Trophoblast cell (in vitro differentiated cells and primary cell): ENCODE results near the gene PPM1N.

Source experiments
- DNase-seq, 2 donors: peaks; one replicate each; pipeline ENCODE4 v3.0.0-alpha.2; 2016
- H2AFZ ChIP-seq: 2 replicates; pipeline ENCODE4 v1.6.1; 2013; ENCODE audit warnings: low read length, moderate library complexity, mild to moderate bottlenecking; ENCODE audit not compliant: insufficient read depth, poor library complexity
- H2AK5ac ChIP-seq: 2 replicates; pipeline ENCODE4 v1.6.1; 2013; ENCODE audit warnings: mild to moderate bottlenecking, low read length
- H2BK120ac ChIP-seq: 2 replicates; pipeline ENCODE4 v1.6.1; 2013; ENCODE audit warnings: low read length, mild to moderate bottlenecking, moderate library complexity; ENCODE audit not compliant: insufficient read depth, poor library complexity
- H2BK12ac ChIP-seq: 2 replicates; pipeline ENCODE4 v1.6.1; 2013; ENCODE audit warnings: mild to moderate bottlenecking, low read length, moderate library complexity
- H2BK5ac ChIP-seq: 2 replicates; pipeline ENCODE4 v1.6.1; 2013; ENCODE audit warnings: low read length, low read depth, moderate library complexity, mild to moderate bottlenecking; ENCODE audit not compliant: poor library complexity
- H3K14ac ChIP-seq: 2 replicates; pipeline ENCODE4 v1.6.1; 2013; ENCODE audit warnings: mild to moderate bottlenecking, low read length
- H3K18ac ChIP-seq: 2 replicates; pipeline ENCODE4 v1.6.1; 2013; ENCODE audit warnings: mild to moderate bottlenecking, low read length
- H3K23ac ChIP-seq: 2 replicates; pipeline ENCODE4 v1.6.1; 2013; ENCODE audit warnings: low read length
- H3K27ac ChIP-seq: 2 replicates; pipeline ENCODE4 v1.5.1; 2013; ENCODE audit warnings: low read depth, mild to moderate bottlenecking, inconsistent platforms, low read length, moderate library complexity
- H3K27me3 ChIP-seq: 2 replicates; pipeline ENCODE4 v1.6.1; 2013; ENCODE audit warnings: inconsistent platforms, mild to moderate bottlenecking, low read length, moderate library complexity; ENCODE audit not compliant: insufficient read depth
- H3K36me3 ChIP-seq, 2 experiments: 1 replicate in 1 of 2; 2 replicates in 1 of 2; pipeline ENCODE4 v1.6.1; 2013; ENCODE audit warnings: low read length in 2 of 2, mild to moderate bottlenecking in 2 of 2, moderate library complexity in 1 of 2; ENCODE audit not compliant: insufficient read depth in 2 of 2, control insufficient read depth in 1 of 2
- H3K4ac ChIP-seq: 2 replicates; pipeline ENCODE4 v1.6.1; 2013; ENCODE audit warnings: low read depth, mild to moderate bottlenecking, low read length, moderate library complexity
- H3K4me1 ChIP-seq, 2 experiments: 1 replicate in 1 of 2; 2 replicates in 1 of 2; pipeline ENCODE4 v1.6.1; 2013; ENCODE audit warnings: low read length in 2 of 2, mild to moderate bottlenecking in 2 of 2, moderate library complexity in 1 of 2; ENCODE audit not compliant: insufficient read depth in 2 of 2, control insufficient read depth in 1 of 2
- H3K4me2 ChIP-seq: 2 replicates; pipeline ENCODE4 v1.6.1; 2013; ENCODE audit warnings: inconsistent platforms, mild to moderate bottlenecking, low read length, moderate library complexity
- H3K4me3 ChIP-seq: 2 replicates; pipeline ENCODE4 v1.5.1; 2013; ENCODE audit warnings: mild to moderate bottlenecking, low read depth, low read length, inconsistent platforms
- H3K79me1 ChIP-seq: one replicate; pipeline ENCODE4 v1.6.1; 2013; ENCODE audit warnings: low read length
- H3K79me2 ChIP-seq: 2 replicates; pipeline ENCODE4 v1.6.1; 2013; ENCODE audit warnings: low read length, mild to moderate bottlenecking; ENCODE audit not compliant: control insufficient read depth, insufficient read depth, poor library complexity
- H3K9ac ChIP-seq: 2 replicates; pipeline ENCODE4 v1.6.1; 2013; ENCODE audit warnings: mild to moderate bottlenecking, low read length
- H3K9me3 ChIP-seq: 2 replicates; pipeline ENCODE4 v1.6.1; 2013; ENCODE audit warnings: low read depth, mild to moderate bottlenecking, control low read depth, inconsistent platforms, low read length; ENCODE audit not compliant: insufficient read depth
- H4K12ac ChIP-seq: 2 replicates; pipeline ENCODE4 v1.6.1; 2013; ENCODE audit warnings: low read depth, mild to moderate bottlenecking, low read length, moderate library complexity
- H4K8ac ChIP-seq: 2 replicates; pipeline ENCODE4 v1.6.1; 2013; ENCODE audit warnings: low read depth, mild to moderate bottlenecking, low read length, moderate library complexity
- H4K91ac ChIP-seq: one replicate; pipeline ENCODE4 v1.6.1; 2013; ENCODE audit warnings: low read depth, mild to moderate bottlenecking, low read length, moderate library complexity
- WGBS: extraction: QIAGEN DNeasy Blood & Tissue Kit; methylation state at CpG from one replicate; pipeline ENCODE4 v1.1.7; 2013; ENCODE audit warnings: missing lambda C conversion rate; ENCODE audit not compliant: insufficient read length, insufficient coverage; ENCODE audit errors: extremely low coverage; 5-methylcytosine and 5-hydroxymethylcytosine counted together

PPM1N gene

DNA sequence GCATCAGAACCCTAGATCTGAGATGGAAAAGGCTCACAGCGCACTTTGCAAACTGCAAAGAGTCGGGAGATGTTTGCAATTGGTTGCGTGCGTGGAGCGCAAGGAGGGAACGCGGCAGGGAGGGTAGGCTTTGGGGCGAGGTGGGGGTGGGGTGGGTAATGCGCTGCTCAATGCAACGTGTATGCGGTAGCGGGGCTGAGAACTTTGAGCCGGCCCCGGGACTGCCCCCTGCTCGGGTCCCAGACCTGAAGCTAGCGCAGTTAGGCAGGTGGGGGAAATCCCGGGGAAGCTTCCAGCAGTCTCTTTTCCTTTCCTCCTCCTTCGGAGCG, 29.5 kb upstream of the PPM1N start:
- Histone ChIP-seq H3K79me2 (peaks cover 2% of the 10 kb centered on the region), H3K18ac (peak overlapping the region; percentile 17), H3K9ac (peak overlapping the region; percentile 76), H3K23ac (no peak overlapping the region), H2BK120ac (peak overlapping the region; percentile 53), H3K27ac (peak overlapping the region; percentile 26), H3K79me1 (peaks cover 9% of the 10 kb centered on the region), H3K27me3 (no peaks in the 10 kb centered on the region), H2BK5ac (no peak overlapping the region), H4K12ac (no peak overlapping the region), H4K8ac (peak overlapping the region; percentile 77), H4K91ac (peak overlapping the region; percentile 43), H3K4me3 (peak overlapping the region; percentile 75), H3K14ac (peak overlapping the region; percentile 63), H3K9me3 (peaks cover 4% of the 10 kb centered on the region), H3K36me3 (peaks cover 14 to 21% of the 10 kb centered on the region in 2 experiments), H3K4ac (no peak overlapping the region), H3K4me2 (peak overlapping the region; percentile 98), H2BK12ac (no peak overlapping the region), H3K4me1 (peaks cover 11 to 14% of the 10 kb centered on the region in 2 experiments), H2AK5ac (no peak overlapping the region), H2AFZ (peak overlapping the region; percentile 78)
- DNase-seq = no peak
- no CpG with 5 or more reads among the region's 19 CpGs for WGBS

DNA sequence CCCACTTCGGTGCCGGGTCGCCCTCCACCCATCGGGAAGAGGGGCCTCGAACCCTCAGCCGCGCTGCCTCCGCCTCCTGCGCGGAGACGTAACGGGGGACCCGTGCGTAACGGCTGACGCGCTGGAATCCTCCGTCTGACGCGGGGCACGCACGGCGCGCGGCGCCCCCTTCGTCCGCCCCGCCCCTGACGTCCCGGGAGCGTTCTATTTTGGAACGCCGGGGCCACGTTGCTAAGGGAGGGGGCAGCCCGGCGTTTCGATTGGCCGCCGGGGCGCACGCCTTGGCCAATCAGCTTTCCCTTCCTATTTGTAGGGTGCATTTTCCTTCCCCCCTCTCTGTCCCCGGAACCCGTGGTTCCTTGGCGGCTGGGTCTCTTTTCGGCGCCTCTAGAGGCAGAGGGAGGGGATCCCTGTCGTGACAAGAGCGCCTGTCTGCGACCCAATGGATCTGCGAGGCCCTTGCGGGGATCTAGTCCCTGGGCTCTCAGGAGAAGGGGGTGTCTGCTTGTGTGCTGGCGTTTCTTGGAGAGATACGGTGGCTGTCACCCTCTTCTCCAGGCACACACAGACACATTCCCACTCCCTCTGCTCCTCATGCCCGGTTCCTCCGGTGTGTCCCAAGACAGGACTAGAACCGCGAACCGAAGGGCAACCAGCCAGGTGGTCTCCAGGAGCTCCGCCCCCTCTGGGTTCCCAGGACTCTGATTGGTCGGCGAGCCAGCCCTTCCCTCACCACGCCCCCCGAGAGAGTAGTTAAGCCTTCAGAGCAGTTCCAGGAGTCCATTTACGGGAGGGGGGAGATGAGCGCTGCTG, 28.9 kb upstream of the PPM1N start:
- peaks cover 11 to 14% of the 10 kb centered on the region in 2 experiments for H3K4me1 ChIP-seq
- H3K14ac ChIP-seq = peak overlapping the region; percentile 63
- H3K27me3 ChIP-seq = no peaks in the 10 kb centered on the region
- peaks cover 9% of the 10 kb centered on the region for H3K79me1 ChIP-seq
- peaks cover 4% of the 10 kb centered on the region for H3K9me3 ChIP-seq
- H3K9ac ChIP-seq = peak overlapping the region; percentile 76
- H3K79me2 ChIP-seq = peaks cover 2% of the 10 kb centered on the region
- no CpG with 5 or more reads among the region's 66 CpGs for WGBS
- peak overlapping the region; percentile 29 for H3K27ac ChIP-seq
- H4K12ac ChIP-seq = no peak overlapping the region
- H3K23ac ChIP-seq = no peak overlapping the region
- H3K4ac ChIP-seq = no peak overlapping the region
- H3K4me2 ChIP-seq = peak overlapping the region; percentile 98
- no peak overlapping the region for H2BK5ac ChIP-seq
- peak overlapping the region; percentile 53 for H2BK120ac ChIP-seq
- H4K91ac ChIP-seq = peak overlapping the region; percentile 43
- no peak overlapping the region for H2AK5ac ChIP-seq
- no peak overlapping the region for H2BK12ac ChIP-seq
- peak overlapping the region; percentile 77 for H4K8ac ChIP-seq
- H3K4me3 ChIP-seq = peak overlapping the region; percentile 79
- peak overlapping the region; percentile 17 for H3K18ac ChIP-seq
- peaks cover 14 to 21% of the 10 kb centered on the region in 2 experiments for H3K36me3 ChIP-seq
- peak overlapping the region; percentile 84 for H2AFZ ChIP-seq
- peak; percentile 57 to 68 for DNase-seq

GRCh38 chr19:45469945-45470761, 28.1 kb upstream of the PPM1N start:
- Histone ChIP-seq H2AFZ (peak overlapping the region; percentile 18), H2BK12ac (no peak overlapping the region), H3K4me2 (peak overlapping the region; percentile 98), H3K23ac (peak overlapping the region; percentile 56), H4K8ac (no peak overlapping the region), H4K91ac (no peak overlapping the region), H2AK5ac (no peak overlapping the region), H3K4me1 (peaks cover 6 to 9% of the 10 kb centered on the region in 2 experiments), H2BK120ac (no peak overlapping the region), H3K9ac (peak overlapping the region; percentile 44), H3K9me3 (peaks cover 4% of the 10 kb centered on the region), H4K12ac (no peak overlapping the region), H3K14ac (no peak overlapping the region), H3K18ac (no peak overlapping the region), H3K4ac (no peak overlapping the region), H3K79me1 (peaks cover 9% of the 10 kb centered on the region), H3K79me2 (peaks cover 2% of the 10 kb centered on the region), H3K27ac (no peak overlapping the region), H2BK5ac (no peak overlapping the region), H3K4me3 (peak overlapping the region; percentile 25), H3K27me3 (no peaks in the 10 kb centered on the region), H3K36me3 (peaks cover 14 to 21% of the 10 kb centered on the region in 2 experiments)
- no CpG with 5 or more reads among the region's 33 CpGs for WGBS
- DNase-seq = peak; percentile 48 to 65

DNA sequence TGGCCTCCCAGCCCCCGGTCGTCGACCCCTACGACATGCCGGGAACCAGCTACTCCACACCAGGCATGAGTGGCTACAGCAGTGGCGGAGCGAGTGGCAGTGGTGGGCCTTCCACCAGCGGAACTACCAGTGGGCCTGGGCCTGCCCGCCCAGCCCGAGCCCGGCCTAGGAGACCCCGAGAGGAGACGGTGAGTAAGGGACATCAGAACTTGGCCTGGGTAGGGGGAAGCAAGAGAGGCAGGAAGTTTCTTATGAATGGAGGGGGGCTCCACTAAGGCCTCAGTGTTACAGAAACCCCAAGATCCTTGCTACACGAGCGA, 27.5 kb upstream of the PPM1N start:
- peaks cover 14 to 21% of the 10 kb centered on the region in 2 experiments for H3K36me3 ChIP-seq
- no CpG with 5 or more reads among the region's 15 CpGs for WGBS
- no peak overlapping the region for H3K23ac ChIP-seq

More for the DNA sequence above, 27.5 kb upstream of the PPM1N start:
- H4K8ac ChIP-seq = no peak overlapping the region
- H3K9ac ChIP-seq = no peak overlapping the region
- DNase-seq = no peak
- H2BK5ac ChIP-seq = no peak overlapping the region
- H3K4me1 ChIP-seq = peaks cover 5 to 8% of the 10 kb centered on the region in 2 experiments
- no peak overlapping the region for H3K4ac ChIP-seq
- no peak overlapping the region for H2AFZ ChIP-seq
- H3K14ac ChIP-seq = no peak overlapping the region
- H3K9me3 ChIP-seq = peaks cover 4% of the 10 kb centered on the region
- H3K4me2 ChIP-seq = no peak overlapping the region
- H2BK12ac ChIP-seq = no peak overlapping the region
- no peak overlapping the region for H4K91ac ChIP-seq
- H3K79me1 ChIP-seq = peaks cover 9% of the 10 kb centered on the region
- no peak overlapping the region for H3K27ac ChIP-seq
- H3K4me3 ChIP-seq = peak overlapping the region; percentile 25
- no peak overlapping the region for H3K18ac ChIP-seq
- peaks cover 2% of the 10 kb centered on the region for H3K79me2 ChIP-seq
- no peaks in the 10 kb centered on the region for H3K27me3 ChIP-seq
- H2AK5ac ChIP-seq = no peak overlapping the region
- H4K12ac ChIP-seq = no peak overlapping the region
- H2BK120ac ChIP-seq = no peak overlapping the region
